ENCODE measurements around the gene HYDIN. TPM values are rescaled to one million over a fixed set of nuclear protein-coding genes. Genes with fewer than 3 reads are reported as not detected.

HYDIN gene
- total RNA-seq, 1 experiment from 2014 or later = not detected

- peak overlapping the region; percentile 71 for H3K4me2 ChIP-seq (ENCODE audit: low read length)
- no peaks in the 10 kb centered on the region for H3K79me2 ChIP-seq (ENCODE audit: insufficient read depth, low read length)
- H3K27ac ChIP-seq (ENCODE audit: low read depth, low read length) = no peak overlapping the region
- RAD21 ChIA-PET (ENCODE audit: low non-redundant PET in 1 of 2, low total read pairs in 2 of 2, uncharacterized antibody in 2 of 2, unreplicated experiment in 2 of 2) = no interaction called here
- no peaks in the 10 kb centered on the region for H3K9me2 ChIP-seq (ENCODE audit: insufficient read depth)
- H2AFZ ChIP-seq (ENCODE audit: low read depth, low read length, poor library complexity, severe bottlenecking) = no peak overlapping the region
- ATAC-seq (no peak), DNase-seq (ENCODE audit: low read depth, low spot score) (no peak)
- H3K9ac ChIP-seq (ENCODE audit: low read length) = peak overlapping the region; percentile 38; the same call in 1 of the 2 replicates
- H3K4me1 ChIP-seq (ENCODE audit: control insufficient read depth in 1 of 2, insufficient read depth in 2 of 2, low read length in 2 of 2) = peaks cover 3 to 18% of the 10 kb centered on the region in 2 experiments
- no TSS peak for BruUV-seq (replicated peaks)
- no peaks in the 10 kb centered on the region for H4K20me1 ChIP-seq (ENCODE audit: insufficient read depth)
- H3K4me3 ChIP-seq (replicated peaks in 1 of 2; ENCODE audit: low read depth in 1 of 2, low read length in 2 of 2) = peak overlapping the region in 1 of 2 experiments; percentile 25; a peak in 1 of 4 replicates
- no peaks in the 10 kb centered on the region for H3K9me3 ChIP-seq (ENCODE audit: control insufficient read depth in 1 of 2, insufficient read depth in 1 of 2, low read depth in 1 of 2, low read length in 2 of 2)
- no peak for TF ChIP-seq CBX3 (IDR thresholded peaks at IDR 0.05; ENCODE audit: low read depth)
- TF ChIP-seq ZNF274 (IDR thresholded peaks at IDR 0.05; ENCODE audit: low read depth, low read length) = no peak
- no peak for TF ChIP-seq EZH2 (IDR thresholded peaks at IDR 0.05)
- no peak for TF ChIP-seq ZBTB33 (IDR thresholded peaks at IDR 0.05; ENCODE audit: extremely low read depth, insufficient replicate concordance, low read length)
- no peak for TF ChIP-seq CTCF (IDR thresholded peaks at IDR 0.05 in 2 of 3, conservative IDR thresholded peaks at IDR 0.05 in 1 of 3; ENCODE audit: borderline replicate concordance in 1 of 3, insufficient read depth in 1 of 3, low read depth in 2 of 3, low read length in 2 of 3)
- TF ChIP-seq TCF7L2 (IDR thresholded peaks at IDR 0.05; ENCODE audit: borderline replicate concordance, extremely low read depth, insufficient read depth, insufficient read length) = no peak
- TF ChIP-seq EZH2phosphoT487 (IDR thresholded peaks at IDR 0.05; ENCODE audit: borderline replicate concordance) = no peak
- no peak for TF ChIP-seq ZFX (IDR thresholded peaks at IDR 0.05)
- TF ChIP-seq REST (IDR thresholded peaks at IDR 0.05; ENCODE audit: low read depth) = no peak
- no peak for TF ChIP-seq YY1 (IDR thresholded peaks at IDR 0.05; ENCODE audit: extremely low read depth, insufficient replicate concordance, low read depth, low read length)
- no peak for TF ChIP-seq SP1 (IDR thresholded peaks at IDR 0.05; ENCODE audit: low read depth)
- no peak for TF ChIP-seq SRF (IDR thresholded peaks at IDR 0.05; ENCODE audit: low read depth)
- no peak for TF ChIP-seq ATF3 (IDR thresholded peaks at IDR 0.05)
- TF ChIP-seq POLR2A (IDR thresholded peaks at IDR 0.05; ENCODE audit: borderline replicate concordance, extremely low read depth, insufficient read depth, insufficient read length) = no peak
- no peak for TF ChIP-seq RAD21 (IDR thresholded peaks at IDR 0.05; ENCODE audit: low read depth)
- TF ChIP-seq JUND (IDR thresholded peaks at IDR 0.05) = no peak
- TF ChIP-seq FOSL1 (IDR thresholded peaks at IDR 0.05; ENCODE audit: low read depth) = no peak
- no peak for TF ChIP-seq MAX (IDR thresholded peaks at IDR 0.05)
- TF ChIP-seq ELF1 (IDR thresholded peaks at IDR 0.05; ENCODE audit: borderline replicate concordance, low read depth) = no peak
- CTCF ChIA-PET = interaction anchor here (1.4 kb wide), 1 partner anchor 11 kb away, joined by 4 read pairs; no protein-coding TSS in a partner anchor
- POLR2A ChIA-PET = no interaction called here
- no peaks in the 10 kb centered on the region; a peak in 1 of 4 replicates for H3K36me3 ChIP-seq (ENCODE audit: control insufficient read depth in 1 of 2, insufficient read depth in 2 of 2, low read length in 2 of 2)
- no peaks in the 10 kb centered on the region for H3K27me3 ChIP-seq (ENCODE audit: insufficient read depth, low read length)
- intact Hi-C loops (cut with micrococcal nuclease) = no loop called here
Observed at GRCh38 chr16:70768203-70768580, 462.3 kb downstream of the HYDIN start.
